SU-DHL-6 (cell line): ENCODE results near the gene PKNOX2.

Source experiments
- CTCF ChIP-seq: fragments of 200-600 bp; sonication (generic); IDR thresholded peaks from one replicate; pipeline ENCODE4 v1.5.1; 2017; ENCODE audit warnings: antibody characterized with exemption, mild to moderate bottlenecking, low read length, moderate library complexity; ENCODE audit not compliant: insufficient read depth, poor library complexity, severe bottlenecking
- EZH2phosphoT487 ChIP-seq: fragments of 200-600 bp; sonication (generic), shearing (Covaris generic); conservative IDR thresholded peaks from 2 replicates; pipeline ENCODE4 v1.6.1; 2018; ENCODE audit warnings: mild to moderate bottlenecking, antibody characterized with exemption, low read length, moderate library complexity, mixed read lengths

DNA sequence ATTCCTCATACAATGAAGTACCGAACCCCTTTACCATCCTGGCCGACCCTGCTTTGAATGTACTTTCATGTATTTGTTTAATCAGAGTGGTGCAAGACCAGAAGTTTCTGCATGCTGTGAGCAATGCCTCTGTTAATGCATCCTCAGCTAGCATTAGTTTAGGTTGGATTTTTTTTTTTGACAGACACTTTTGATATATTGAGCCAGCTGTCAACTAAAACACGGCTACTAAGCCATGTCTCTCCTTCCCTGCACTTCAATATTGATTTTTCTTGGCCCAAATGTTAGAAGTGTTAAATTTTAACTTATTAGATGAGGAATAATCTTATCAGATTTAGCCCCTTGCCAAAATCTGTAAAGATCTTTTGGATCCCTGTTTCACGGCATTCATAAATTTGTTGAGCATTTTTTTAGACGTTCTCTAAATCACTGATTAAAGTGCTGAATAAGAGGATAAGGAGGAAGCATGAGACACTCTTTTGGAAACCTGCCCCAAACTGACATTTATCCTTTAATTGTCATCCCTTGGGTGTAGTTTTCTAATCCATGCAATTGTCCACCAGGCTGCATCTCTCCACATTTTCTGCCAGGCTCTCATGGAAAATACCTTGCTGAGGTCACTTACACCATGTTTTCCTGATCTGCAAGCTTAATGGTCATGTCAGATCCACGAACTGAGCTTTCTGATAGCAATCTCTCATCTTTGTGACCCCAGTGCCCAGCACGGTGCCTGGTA is 200.8 kb downstream of the PKNOX2 start:
- TF ChIP-seq CTCF (no peak), EZH2phosphoT487 (no peak)
